ENCODE data around the gene TPRN.

The TPRN gene

DNA sequence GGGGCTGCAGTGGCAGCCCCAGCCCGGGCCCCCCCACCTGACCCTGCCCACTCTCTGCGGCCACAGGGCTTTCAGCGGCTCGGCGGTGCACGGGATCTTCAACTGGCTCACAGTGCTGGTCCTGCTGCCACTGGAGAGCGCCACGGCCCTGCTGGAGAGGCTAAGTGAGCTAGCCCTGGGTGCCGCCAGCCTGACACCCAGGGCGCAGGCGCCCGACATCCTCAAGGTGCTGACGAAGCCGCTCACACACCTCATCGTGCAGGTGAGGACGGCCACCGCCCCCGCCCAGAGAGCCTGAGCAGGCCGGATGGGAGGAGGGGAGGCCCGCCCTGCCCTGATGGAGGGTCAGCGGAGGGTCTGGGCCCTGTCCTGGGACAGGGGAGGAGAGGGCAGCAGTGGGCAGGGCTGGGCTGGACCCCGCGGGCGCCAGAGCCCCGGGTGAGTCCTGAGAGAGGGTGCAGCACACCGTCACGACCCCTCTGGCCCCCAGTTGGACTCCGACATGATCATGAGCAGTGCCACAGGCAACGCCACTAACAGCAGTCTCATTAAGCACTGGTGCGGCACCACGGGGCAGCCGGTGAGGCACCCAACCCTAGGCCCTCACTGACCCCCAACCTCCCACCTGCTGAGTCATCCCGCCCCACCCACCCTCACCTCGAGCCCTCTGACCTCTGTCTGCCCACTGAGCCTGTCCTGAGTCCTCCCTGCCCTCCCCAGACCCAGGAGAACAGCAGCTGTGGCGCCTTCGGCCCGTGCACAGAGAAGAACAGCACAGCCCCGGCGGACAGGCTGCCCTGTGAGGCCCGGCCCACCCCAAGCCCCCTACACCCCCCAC lies 32.8 kb upstream of the TPRN start:
- H3K4me3 ChIP-seq (ENCODE audit: low read length): no peak overlapping the region
- TF ChIP-seq, protein P1, sequence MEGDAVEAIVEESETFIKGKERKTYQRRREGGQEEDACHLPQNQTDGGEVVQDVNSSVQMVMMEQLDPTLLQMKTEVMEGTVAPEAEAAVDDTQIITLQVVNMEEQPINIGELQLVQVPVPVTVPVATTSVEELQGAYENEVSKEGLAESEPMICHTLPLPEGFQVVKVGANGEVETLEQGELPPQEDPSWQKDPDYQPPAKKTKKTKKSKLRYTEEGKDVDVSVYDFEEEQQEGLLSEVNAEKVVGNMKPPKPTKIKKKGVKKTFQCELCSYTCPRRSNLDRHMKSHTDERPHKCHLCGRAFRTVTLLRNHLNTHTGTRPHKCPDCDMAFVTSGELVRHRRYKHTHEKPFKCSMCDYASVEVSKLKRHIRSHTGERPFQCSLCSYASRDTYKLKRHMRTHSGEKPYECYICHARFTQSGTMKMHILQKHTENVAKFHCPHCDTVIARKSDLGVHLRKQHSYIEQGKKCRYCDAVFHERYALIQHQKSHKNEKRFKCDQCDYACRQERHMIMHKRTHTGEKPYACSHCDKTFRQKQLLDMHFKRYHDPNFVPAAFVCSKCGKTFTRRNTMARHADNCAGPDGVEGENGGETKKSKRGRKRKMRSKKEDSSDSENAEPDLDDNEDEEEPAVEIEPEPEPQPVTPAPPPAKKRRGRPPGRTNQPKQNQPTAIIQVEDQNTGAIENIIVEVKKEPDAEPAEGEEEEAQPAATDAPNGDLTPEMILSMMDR (conservative IDR thresholded peaks at IDR 0.05; ENCODE audit: low read depth, low read length): no peak
- DNase-seq (ENCODE audit: low read depth): no peak

DNA sequence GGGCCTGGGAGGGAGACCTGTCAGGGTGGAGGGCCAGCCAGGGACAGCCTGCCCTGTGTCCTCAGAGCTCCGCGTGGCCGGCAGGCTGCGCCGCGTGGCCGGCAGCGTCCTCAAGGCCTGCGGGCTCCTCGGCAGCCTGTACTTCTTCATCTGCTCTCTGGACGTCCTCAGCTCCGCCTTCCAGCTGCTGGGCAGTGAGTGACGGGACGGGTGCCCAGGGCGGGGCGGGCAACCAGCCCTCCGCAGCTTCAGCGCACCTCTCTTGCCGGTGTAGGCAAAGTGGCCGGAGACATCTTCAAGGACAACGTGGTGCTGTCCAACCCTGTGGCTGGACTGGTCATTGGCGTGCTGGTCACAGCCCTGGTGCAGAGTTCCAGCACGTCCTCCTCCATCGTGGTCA lies 32.0 kb upstream of the TPRN start:
- no peak for DNase-seq (ENCODE audit: low read depth)
- TF ChIP-seq, protein P1 (conservative IDR thresholded peaks at IDR 0.05; ENCODE audit: low read depth, low read length): no peak
- no peak overlapping the region for H3K4me3 ChIP-seq (ENCODE audit: low read length)

DNA sequence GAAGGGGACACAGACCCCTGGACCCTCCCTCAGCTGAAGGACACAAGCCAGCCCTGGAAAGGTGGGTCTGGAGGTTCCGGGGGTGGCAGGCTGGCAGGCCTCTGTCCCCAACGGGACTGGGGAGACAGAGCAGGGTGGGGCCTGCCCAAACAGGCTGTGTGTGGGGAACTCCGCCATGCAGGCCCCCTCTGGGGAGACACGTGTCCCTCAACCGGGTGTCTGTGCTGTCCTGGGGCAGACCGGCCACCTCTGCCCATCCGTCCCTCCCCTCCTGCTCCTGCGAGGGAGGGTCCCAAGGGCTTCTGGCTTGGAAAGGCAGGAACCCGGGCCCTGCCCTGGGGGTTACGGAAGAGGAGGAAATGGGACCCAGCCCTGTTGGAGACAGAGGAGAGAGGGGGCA lies 31.6 kb upstream of the TPRN start:
- H3K4me3 ChIP-seq (ENCODE audit: low read length): no peak overlapping the region
- TF ChIP-seq, protein P1 (conservative IDR thresholded peaks at IDR 0.05; ENCODE audit: low read depth, low read length): no peak
- DNase-seq (ENCODE audit: low read depth): no peak

DNA sequence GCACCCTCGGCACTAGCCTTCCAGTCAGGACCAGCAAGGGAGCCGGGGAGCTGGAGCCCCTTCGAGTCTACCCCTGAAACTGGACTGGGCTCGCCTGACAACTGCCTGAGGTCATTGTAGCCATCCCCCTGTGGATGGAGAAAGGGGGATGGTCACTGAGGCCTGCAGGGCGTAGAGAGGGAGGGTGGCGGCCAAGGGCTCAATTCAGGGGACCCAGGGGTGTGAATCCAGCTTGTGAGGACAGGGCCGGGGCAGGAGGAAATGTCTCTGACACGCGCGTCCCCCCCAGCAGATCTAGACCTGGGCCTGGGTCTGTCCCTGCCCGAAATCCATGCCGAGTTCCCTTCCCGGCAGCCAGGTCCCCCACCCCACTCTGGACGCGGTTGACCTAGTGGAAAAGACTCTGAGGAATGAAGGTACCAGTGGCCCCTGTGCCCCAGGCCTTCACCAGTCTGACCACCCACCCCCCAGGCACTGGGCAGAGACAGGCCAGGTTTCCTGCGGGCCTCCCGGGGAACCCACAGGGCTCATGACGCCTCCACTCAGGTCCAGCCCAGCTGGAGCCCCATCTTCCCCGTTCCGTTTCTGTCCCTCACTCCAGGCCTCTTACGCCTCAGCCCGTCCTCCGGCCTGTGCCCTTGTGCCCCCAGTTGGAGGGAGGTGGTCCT lies 31.0 kb upstream of the TPRN start:
- TF ChIP-seq, protein P1 (conservative IDR thresholded peaks at IDR 0.05; ENCODE audit: low read depth, low read length): no peak
- DNase-seq (ENCODE audit: low read depth): no peak
- no peak overlapping the region for H3K4me3 ChIP-seq (ENCODE audit: low read length)

DNA sequence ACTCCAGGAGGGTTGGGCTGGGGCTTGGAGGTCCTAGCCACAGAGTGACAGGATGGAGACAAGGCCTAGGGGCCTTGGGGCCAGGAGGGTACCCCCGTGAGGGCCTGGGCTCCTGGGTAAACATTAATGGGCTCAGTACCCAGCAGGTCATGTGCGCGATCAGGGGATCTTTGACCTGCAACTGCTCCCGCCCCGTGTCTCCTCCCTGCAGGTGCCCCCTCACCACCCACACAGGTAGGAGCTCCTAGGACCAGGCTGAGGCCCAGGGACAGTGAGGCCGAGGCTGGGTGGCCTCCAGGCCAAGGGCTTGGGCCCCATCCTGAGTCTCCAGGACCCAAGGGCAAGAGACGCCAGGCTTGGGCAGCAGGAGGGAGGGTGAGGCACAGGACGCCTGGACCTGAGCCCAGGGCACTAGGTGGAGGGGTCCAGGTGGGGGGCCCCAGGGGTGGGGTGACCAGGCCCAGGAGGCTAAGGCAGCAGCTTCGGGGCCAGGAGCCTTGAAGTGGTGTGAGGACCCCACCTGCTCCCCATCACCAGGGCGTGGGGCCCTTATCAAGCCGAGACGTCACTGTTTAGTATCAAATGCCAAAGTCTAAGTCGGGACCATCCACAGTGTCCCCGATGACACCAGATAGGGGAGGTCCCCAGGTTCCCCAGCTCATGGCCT lies 30.3 kb upstream of the TPRN start, which contains the start of gene SLC34A3:
Gene SLC34A3, plus strand, starts transcription at position 197 of the 667 bp plus-strand sequence. CDS start 802 bp downstream, outside the sequence.
- H3K4me3 ChIP-seq (ENCODE audit: low read length): no peak within 1 kb of the TSS
- DNase-seq (ENCODE audit: low read depth): no peak
- TF ChIP-seq, protein P1 (conservative IDR thresholded peaks at IDR 0.05; ENCODE audit: low read depth, low read length): no peak

DNA sequence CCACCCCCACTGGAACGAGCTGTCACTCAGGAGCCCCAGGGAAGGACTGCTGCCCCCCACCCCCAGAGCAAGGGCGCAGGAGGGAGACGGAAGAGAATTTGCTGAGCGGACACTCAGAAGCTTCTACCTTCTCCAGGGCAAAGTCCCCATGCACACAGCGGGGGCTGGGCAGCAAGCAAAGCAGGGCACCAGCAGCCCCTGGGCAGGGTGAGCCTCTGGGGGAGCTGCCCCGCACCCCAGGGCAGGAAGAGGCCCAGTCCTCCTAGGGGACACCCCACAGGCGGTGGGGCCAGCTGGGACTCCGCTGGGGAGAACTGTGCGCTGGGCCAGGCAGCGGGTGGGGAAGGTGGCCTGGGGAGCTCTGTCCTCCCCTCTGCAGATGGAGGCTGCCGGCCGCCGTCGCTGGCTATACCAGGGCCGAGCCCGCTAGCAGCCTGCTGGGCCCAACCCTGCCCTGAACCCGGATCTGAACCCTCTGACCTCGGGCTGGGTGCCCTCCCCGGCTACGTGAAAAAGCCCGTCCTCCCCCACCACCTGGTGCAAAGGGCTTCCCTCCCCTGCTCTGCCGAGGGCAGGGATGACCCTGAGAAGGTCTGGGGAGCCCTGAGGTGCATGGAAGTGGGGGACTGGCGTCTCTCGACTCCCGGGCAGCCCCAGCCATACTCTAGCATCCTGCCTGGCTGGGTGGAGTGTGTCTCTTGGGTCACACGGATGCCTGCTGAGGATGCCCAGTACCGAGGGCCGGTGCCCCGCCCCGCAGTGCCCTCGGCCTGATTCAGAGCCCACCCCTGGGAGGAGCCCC lies 29.6 kb upstream of the TPRN start:
- no peak for DNase-seq (ENCODE audit: low read depth)
- TF ChIP-seq, protein P1 (conservative IDR thresholded peaks at IDR 0.05; ENCODE audit: low read depth, low read length): no peak
- H3K4me3 ChIP-seq (ENCODE audit: low read length): no peak overlapping the region

Measured in retinal pigment epithelial cell (primary cell).